Type B pancreatic cell (in vitro differentiated cells): ENCODE measurements around the gene CIT. TPM values are rescaled to one million over a fixed set of nuclear protein-coding genes. Genes with fewer than 3 reads are reported as not detected.
A peak's percentile ranks its signal among the peaks of the same experiment; 100 is the strongest.

ENCODE experiments used
- DNase-seq: peaks from one replicate; pipeline ENCODE4 v3.0.0; 2021; ENCODE audit warnings: mixed read lengths; ENCODE audit not compliant: unreplicated experiment; ENCODE audit errors: extremely low spot score
- H3K27ac Mint-ChIP-seq: 2 replicates; pipeline ENCODE4 v1.8.0; 2021; ENCODE audit warnings: mild to moderate bottlenecking, mixed read lengths
- H3K27me3 Mint-ChIP-seq: 2 replicates; pipeline ENCODE4 v1.8.0; 2021; ENCODE audit warnings: mixed read lengths
- H3K36me3 Mint-ChIP-seq: 2 replicates; pipeline ENCODE4 v1.8.0; 2021; ENCODE audit warnings: mixed read lengths
- H3K4me1 Mint-ChIP-seq: one replicate; pipeline ENCODE4 v1.8.0; 2021; ENCODE audit warnings: mixed read lengths; ENCODE audit not compliant: unreplicated experiment
- H3K4me3 Mint-ChIP-seq: 2 replicates; pipeline ENCODE4 v1.8.0; 2021; ENCODE audit warnings: mild to moderate bottlenecking, mixed read lengths
- H3K9me3 Mint-ChIP-seq: 2 replicates; pipeline ENCODE4 v1.8.0; 2021; ENCODE audit warnings: mixed read lengths
- CTCF ChIP-seq: fragments of 200-600 bp; sonication (generic); conservative IDR thresholded peaks from 2 replicates; pipeline ENCODE4 v1.5.0; 2021; ENCODE audit warnings: antibody characterized with exemption, mild to moderate bottlenecking
- total RNA-seq: library from RNA; stranded (reverse); gene quantifications from 2 replicates; pipeline ENCODE4 v1.2.1, GENCODE V29; 2021; ENCODE audit warnings: low replicate concordance

CIT gene
- total RNA-seq, 1 donor from 2014 or later = 50.9 TPM

- TF ChIP-seq CTCF = peak; percentile 89
- no peak for DNase-seq
- no peaks in the 10 kb centered on the region for H3K27me3 Mint-ChIP-seq
- no peak overlapping the region for H3K4me3 Mint-ChIP-seq
- H3K4me1 Mint-ChIP-seq = peaks cover 4% of the 10 kb centered on the region
- H3K27ac Mint-ChIP-seq = no peak overlapping the region
- H3K9me3 Mint-ChIP-seq = peaks cover 2% of the 10 kb centered on the region
- peaks cover 20% of the 10 kb centered on the region for H3K36me3 Mint-ChIP-seq
Observed at GRCh38 chr12:119780786-119781434, 96.2 kb downstream of the CIT start.

DNA sequence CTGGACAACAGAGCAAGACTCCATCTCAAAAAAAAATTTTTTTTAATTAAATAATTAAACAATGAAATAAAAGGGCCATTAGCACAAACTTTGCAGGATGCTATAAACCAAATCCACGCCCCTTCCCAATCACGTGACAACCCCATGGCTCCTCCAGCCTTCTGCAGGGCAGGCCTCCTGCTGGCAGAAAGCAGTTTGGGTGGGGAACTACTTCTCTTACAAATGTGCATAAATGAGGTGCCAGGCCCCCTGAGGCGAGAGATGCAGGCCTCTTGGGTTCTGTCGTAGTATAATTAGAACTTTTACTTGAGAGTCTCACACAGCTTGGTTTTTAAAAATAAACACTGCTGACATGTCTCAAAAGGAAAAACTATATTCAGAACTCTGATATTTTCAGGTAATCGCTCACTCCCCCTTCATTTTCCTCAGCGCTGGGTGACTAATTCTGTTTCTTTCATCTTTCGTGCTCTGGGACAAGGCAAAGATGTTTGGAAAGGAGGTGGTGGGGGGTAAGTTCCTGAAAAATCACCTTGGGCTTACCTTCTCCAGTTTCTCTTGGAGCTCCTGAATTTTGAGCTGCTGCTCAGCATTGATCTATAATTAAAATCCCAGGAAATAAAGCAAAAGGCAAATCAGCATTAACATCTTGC lies 101.7 kb downstream of the CIT start:
- H3K4me3 Mint-ChIP-seq = no peak overlapping the region
- TF ChIP-seq CTCF = no peak
- no peaks in the 10 kb centered on the region for H3K9me3 Mint-ChIP-seq
- no peak for DNase-seq
- H3K27me3 Mint-ChIP-seq = no peaks in the 10 kb centered on the region
- no peak overlapping the region for H3K27ac Mint-ChIP-seq
- H3K4me1 Mint-ChIP-seq = no peaks in the 10 kb centered on the region
- H3K36me3 Mint-ChIP-seq = peaks cover 15% of the 10 kb centered on the region

GRCh38 chr12:119772431-119772830 lies 104.7 kb downstream of the CIT start:
- no peaks in the 10 kb centered on the region for H3K27me3 Mint-ChIP-seq
- H3K4me1 Mint-ChIP-seq = no peaks in the 10 kb centered on the region
- H3K4me3 Mint-ChIP-seq = no peak overlapping the region
- DNase-seq = no peak
- no peaks in the 10 kb centered on the region for H3K9me3 Mint-ChIP-seq
- peaks cover 15% of the 10 kb centered on the region for H3K36me3 Mint-ChIP-seq
- no peak for TF ChIP-seq CTCF
- no peak overlapping the region for H3K27ac Mint-ChIP-seq

DNA sequence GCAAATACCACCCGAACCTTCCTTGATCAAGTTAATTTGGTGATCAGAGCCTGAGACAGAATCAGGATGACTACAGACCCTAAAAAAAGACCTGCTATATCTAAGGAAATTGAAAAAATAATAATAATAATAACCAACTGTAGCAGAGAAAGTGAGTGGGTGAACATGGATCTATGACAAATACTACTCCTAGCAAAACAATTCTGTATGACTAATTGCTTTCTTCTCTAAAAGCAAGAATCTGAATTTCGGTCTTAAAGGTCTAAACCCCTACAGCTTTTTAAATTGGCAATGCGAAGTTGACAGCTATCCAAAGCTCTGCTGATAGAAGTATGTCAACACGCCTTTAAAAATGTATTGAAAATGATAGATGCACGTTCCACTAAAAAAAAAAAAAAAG lies 107.0 kb downstream of the CIT start:
- no peak for DNase-seq

GRCh38 chr12:119762619-119763018 lies 114.5 kb downstream of the CIT start:
- Mint-ChIP-seq H3K9me3 (no peaks in the 10 kb centered on the region), H3K4me1 (no peaks in the 10 kb centered on the region), H3K4me3 (no peak overlapping the region), H3K36me3 (peaks cover 24% of the 10 kb centered on the region), H3K27me3 (no peaks in the 10 kb centered on the region), H3K27ac (no peak overlapping the region)
- no peak for DNase-seq
- TF ChIP-seq CTCF = no peak

More for the DNA sequence above, 107.0 kb downstream of the CIT start:
- Mint-ChIP-seq H3K27me3 (no peaks in the 10 kb centered on the region), H3K4me3 (no peak overlapping the region), H3K4me1 (no peaks in the 10 kb centered on the region), H3K36me3 (peaks cover 24% of the 10 kb centered on the region), H3K27ac (no peak overlapping the region), H3K9me3 (no peaks in the 10 kb centered on the region)
- no peak for TF ChIP-seq CTCF
